ENCODE data around the gene PYROXD2.

PYROXD2 gene

GRCh38 chr10:98423691-98424120 is 8.7 kb upstream of the PYROXD2 start:
- DNase-seq = peak; percentile 18
- Histone ChIP-seq H2AFZ (ENCODE audit: low read length) (no peak overlapping the region), H3K4me2 (ENCODE audit: low read depth, low read length) (no peak overlapping the region)

GRCh38 chr10:98422182-98422581 is 7.2 kb upstream of the PYROXD2 start:
- Histone ChIP-seq H3K36me3 (replicated peaks; ENCODE audit: insufficient read depth, low read length) (no peaks in the 10 kb centered on the region), H3K4me3 (ENCODE audit: low read length) (no peak overlapping the region), H3K27me3 (replicated peaks; ENCODE audit: insufficient read depth, low read length) (no peaks in the 10 kb centered on the region), H3K9me2 (replicated peaks; ENCODE audit: insufficient read depth, low read length) (no peaks in the 10 kb centered on the region), H2AFZ (ENCODE audit: low read length) (no peak overlapping the region), H3F3A (ENCODE audit: insufficient read depth, low read length) (no peaks in the 10 kb centered on the region), H3K4me1 (ENCODE audit: low read length) (no peaks in the 10 kb centered on the region), H3K9ac (ENCODE audit: low read length) (no peak overlapping the region), H3K79me2 (ENCODE audit: low read length) (no peaks in the 10 kb centered on the region), H3K4me2 (ENCODE audit: low read depth, low read length) (no peak overlapping the region), H3K9me3 (replicated peaks; ENCODE audit: insufficient read depth, low read length) (no peaks in the 10 kb centered on the region), H4K20me1 (ENCODE audit: insufficient read depth, low read length) (no peaks in the 10 kb centered on the region), H3K27ac (ENCODE audit: low read length) (no peak overlapping the region)
- DNase-seq = no peak
- no peak for TF ChIP-seq CTCF (IDR thresholded peaks at IDR 0.05; ENCODE audit: low read length)
- TF ChIP-seq EZH2 (optimal IDR thresholded peaks at IDR 0.05; ENCODE audit: low read depth, low read length) = no peak
- no peak for TF ChIP-seq EZH2phosphoT487 (IDR thresholded peaks at IDR 0.05; ENCODE audit: low read length)

More at GRCh38 chr10:98423691-98424120, 8.7 kb upstream of the PYROXD2 start:
- no peak overlapping the region for H3K27ac ChIP-seq (ENCODE audit: low read length)
- no peaks in the 10 kb centered on the region for H4K20me1 ChIP-seq (ENCODE audit: insufficient read depth, low read length)
- TF ChIP-seq EZH2 (optimal IDR thresholded peaks at IDR 0.05; ENCODE audit: low read depth, low read length) (no peak), CTCF (IDR thresholded peaks at IDR 0.05; ENCODE audit: low read length) (peak; percentile 36)
- no peaks in the 10 kb centered on the region for H3K27me3 ChIP-seq (replicated peaks; ENCODE audit: insufficient read depth, low read length)
- H3K36me3 ChIP-seq (replicated peaks; ENCODE audit: insufficient read depth, low read length) = no peaks in the 10 kb centered on the region
- H3K9ac ChIP-seq (ENCODE audit: low read length) = no peak overlapping the region
- no peaks in the 10 kb centered on the region for H3K9me2 ChIP-seq (replicated peaks; ENCODE audit: insufficient read depth, low read length)
- H3K9me3 ChIP-seq (replicated peaks; ENCODE audit: insufficient read depth, low read length) = no peaks in the 10 kb centered on the region
- H3K4me3 ChIP-seq (ENCODE audit: low read length) = no peak overlapping the region
- no peaks in the 10 kb centered on the region for H3K4me1 ChIP-seq (ENCODE audit: low read length)
- no peaks in the 10 kb centered on the region for H3F3A ChIP-seq (ENCODE audit: insufficient read depth, low read length)
- no peaks in the 10 kb centered on the region for H3K79me2 ChIP-seq (ENCODE audit: low read length)

GRCh38 chr10:98420786-98421185 is 5.8 kb upstream of the PYROXD2 start:
- Histone ChIP-seq H3K36me3 (replicated peaks; ENCODE audit: insufficient read depth, low read length) (no peaks in the 10 kb centered on the region), H3K79me2 (ENCODE audit: low read length) (no peaks in the 10 kb centered on the region), H3K9me3 (replicated peaks; ENCODE audit: insufficient read depth, low read length) (no peaks in the 10 kb centered on the region), H3K4me2 (ENCODE audit: low read depth, low read length) (no peak overlapping the region), H3K27me3 (replicated peaks; ENCODE audit: insufficient read depth, low read length) (no peaks in the 10 kb centered on the region), H2AFZ (ENCODE audit: low read length) (no peak overlapping the region), H3K27ac (ENCODE audit: low read length) (no peak overlapping the region), H3K4me1 (ENCODE audit: low read length) (0 out of 2 replicates have a peak, but pooled peaks cover under 1% of the 10 kb centered on the region), H3K4me3 (ENCODE audit: low read length) (no peak overlapping the region), H3K9ac (ENCODE audit: low read length) (no peak overlapping the region), H3F3A (ENCODE audit: insufficient read depth, low read length) (no peaks in the 10 kb centered on the region), H3K9me2 (replicated peaks; ENCODE audit: insufficient read depth, low read length) (no peaks in the 10 kb centered on the region), H4K20me1 (ENCODE audit: insufficient read depth, low read length) (no peaks in the 10 kb centered on the region)
- DNase-seq = no peak
- TF ChIP-seq CTCF (IDR thresholded peaks at IDR 0.05; ENCODE audit: low read length) (no peak), EZH2phosphoT487 (IDR thresholded peaks at IDR 0.05; ENCODE audit: low read length) (no peak), EZH2 (optimal IDR thresholded peaks at IDR 0.05; ENCODE audit: low read depth, low read length) (no peak)

Measured in MM.1S (cell line).